Spleen (tissue), 7 donors: ENCODE measurements around the gene PRSS8.

Experiments used
- CTCF ChIP-seq, 11 experiments: fragments of 200-600 bp in 7 of 11; fragments of 450-650 bp in 4 of 11; sonication (generic) in 4 of 11; IDR thresholded peaks in 8 of 11; conservative IDR thresholded peaks in 3 of 11; 1 replicate in 7 of 11; 2 replicates in 4 of 11; pipeline versions ENCODE4 v1.4.0 to v1.8.0; 2016 to 2021; ENCODE audit warnings: antibody characterized with exemption in 11 of 11, inconsistent platforms in 4 of 11, mild to moderate bottlenecking in 1 of 11
- POLR2AphosphoS5 ChIP-seq, 3 donors: sonication (generic); formaldehyde crosslinking; IDR thresholded peaks; one replicate each; pipeline ENCODE4 v1.5.1; 2017; ENCODE audit warnings: antibody characterized with exemption in 3 of 3
- donor health status: DM: no; HTN: no; CAD: no; lungs with moderate emphysema.
- donor health status: DM: no; HTN: no; CAD: no.
- donor health status: DM: no; HTN: no; CAD: no.

DNA sequence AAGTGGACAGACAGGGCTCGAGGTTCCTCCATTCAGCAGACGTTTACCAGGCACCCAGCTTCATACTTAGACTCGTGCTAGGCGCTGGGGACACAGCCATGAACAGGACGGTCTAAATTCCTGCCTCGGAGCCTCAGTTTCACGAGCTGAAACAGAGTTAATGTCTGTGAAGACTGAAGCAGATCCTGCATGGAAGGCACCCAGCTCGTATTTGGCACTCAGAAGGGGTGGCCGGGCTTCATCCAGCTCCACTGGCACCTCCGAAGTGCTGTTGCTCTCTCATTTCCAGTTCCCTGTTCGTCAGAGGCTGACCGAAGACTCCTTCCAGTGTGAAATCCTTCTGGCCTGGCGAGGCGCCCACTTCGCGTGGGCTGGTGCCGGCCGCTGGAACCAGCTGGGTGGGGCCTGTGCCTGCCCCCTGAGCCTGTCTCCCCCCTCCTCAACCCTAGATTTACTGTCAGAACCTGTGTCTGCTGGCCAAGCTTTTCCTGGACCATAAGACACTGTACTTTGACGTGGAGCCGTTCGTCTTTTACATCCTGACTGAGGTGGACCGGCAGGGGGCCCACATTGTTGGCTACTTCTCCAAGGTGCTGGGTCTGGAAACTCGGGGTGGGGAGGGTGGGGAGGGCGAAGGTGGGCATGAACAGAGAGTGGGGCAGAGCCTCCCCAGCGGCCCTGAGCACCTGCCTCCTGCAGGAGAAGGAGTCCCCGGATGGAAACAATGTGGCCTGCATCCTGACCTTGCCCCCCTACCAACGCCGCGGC is 5.8 kb downstream of the PRSS8 start:
- TF ChIP-seq CTCF (IDR thresholded peaks at IDR 0.05 in 8 of 11, conservative IDR thresholded peaks at IDR 0.05 in 3 of 11) (no peak), POLR2AphosphoS5 (IDR thresholded peaks at IDR 0.05) (peak in 2 of 3 donors; percentile 36 to 66)
